KOPT-K1 (cell line): ENCODE results near the gene IER2.

Source experiments
- H3K27ac ChIP-seq: fragments of 200-600 bp; sonication (generic); 2 replicates; pipeline ENCODE4 v1.5.1; 2016; ENCODE audit warnings: antibody characterized with exemption, mild to moderate bottlenecking, low read depth, low read length; ENCODE audit not compliant: poor library complexity, severe bottlenecking
- H3K36me3 ChIP-seq: fragments of 200-600 bp; sonication (generic); 2 replicates; pipeline ENCODE4 v1.5.1; 2017; ENCODE audit warnings: antibody characterized with exemption, mild to moderate bottlenecking, low read length, moderate library complexity; ENCODE audit not compliant: insufficient read depth
- H3K9me3 ChIP-seq: fragments of 200-600 bp; sonication (generic); 2 replicates; pipeline ENCODE4 v1.5.1; 2017; ENCODE audit warnings: antibody characterized with exemption, low read length, mild to moderate bottlenecking; ENCODE audit not compliant: insufficient read depth, poor library complexity, severe bottlenecking

The IER2 gene

DNA sequence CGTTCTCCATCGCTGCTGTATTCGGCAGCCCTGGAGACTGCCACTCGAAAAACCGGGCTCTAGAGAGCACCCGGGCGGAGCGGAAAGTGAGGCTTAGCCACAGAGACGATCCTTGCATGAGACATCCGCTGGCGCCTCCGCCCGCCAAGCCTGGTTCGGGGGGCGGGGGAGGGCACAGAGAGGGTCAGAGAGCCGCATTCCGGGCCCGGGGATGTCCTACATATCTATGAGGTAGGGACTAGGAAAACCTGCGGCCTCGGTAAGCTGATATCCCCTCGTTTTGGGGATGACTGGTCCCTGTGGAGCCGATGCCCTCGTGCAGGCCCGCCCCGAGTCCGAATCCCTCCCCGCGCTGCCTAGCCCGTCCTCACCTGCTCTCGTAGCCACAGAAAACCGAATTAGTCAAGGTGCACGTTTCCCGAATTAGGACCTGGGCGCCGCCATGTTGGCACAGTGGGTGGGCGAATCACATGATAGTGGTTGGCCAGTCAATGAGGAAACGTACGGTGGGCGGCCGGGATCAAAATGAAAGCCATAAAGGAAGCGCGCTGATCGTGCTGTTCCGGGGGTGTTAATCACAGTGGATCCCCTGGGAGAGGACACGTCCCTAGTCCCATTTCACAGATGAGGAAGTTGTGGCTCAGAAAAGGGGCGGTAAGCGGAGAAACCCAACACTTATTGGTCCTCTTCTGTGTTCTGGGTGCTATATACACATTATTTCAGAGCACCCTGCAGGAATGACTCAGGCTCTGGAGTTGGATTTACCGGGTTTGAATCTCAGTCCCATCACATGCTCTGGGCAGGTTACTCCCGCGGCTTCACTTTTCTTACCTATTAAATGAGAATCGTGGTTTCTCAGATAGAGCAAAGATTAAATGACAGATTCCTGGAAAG lies 33.7 kb upstream of the IER2 start, which contains the start of gene TRMT1:
TRMT1 (minus strand) TSS at position 459 of the 894 bp plus-strand sequence; CDS start at position 118, 341 bp downstream.
- Histone ChIP-seq H3K36me3 (peaks cover 50% of the 10 kb centered on the region), H3K27ac (peak within 1 kb of the TSS; percentile 91), H3K9me3 (no peaks in the 10 kb centered on the region)

DNA sequence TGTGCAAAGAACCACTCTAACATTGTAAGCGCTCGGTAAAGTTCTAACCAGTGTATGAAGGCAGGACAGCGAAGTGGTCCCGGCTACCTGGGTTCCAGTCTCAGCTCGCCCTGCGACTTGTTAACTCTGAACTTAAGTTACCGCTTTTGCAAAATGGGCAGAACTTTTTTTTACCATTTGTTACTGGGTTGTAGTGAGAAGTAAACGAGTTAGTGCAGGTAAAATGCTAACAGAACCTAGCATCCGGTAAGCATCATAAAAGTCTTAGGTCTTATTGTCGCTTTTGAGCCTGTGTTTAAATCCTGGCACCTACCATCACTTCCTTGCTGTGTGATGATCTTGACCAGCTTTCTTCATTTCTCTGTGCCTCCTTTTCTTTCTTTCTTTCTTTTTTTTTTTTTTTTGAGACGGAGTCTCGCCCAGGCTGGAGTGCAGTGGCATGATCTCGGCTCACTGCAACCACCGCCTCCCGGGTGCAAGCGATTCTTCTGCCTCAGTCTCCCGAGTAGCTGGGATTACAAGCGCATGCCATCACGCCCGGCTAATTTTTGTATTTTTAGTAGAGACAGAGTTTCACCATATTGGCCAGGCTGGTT lies 32.9 kb upstream of the IER2 start:
- Histone ChIP-seq H3K9me3 (no peaks in the 10 kb centered on the region), H3K36me3 (peaks cover 52% of the 10 kb centered on the region), H3K27ac (peak overlapping the region; percentile 91)

DNA sequence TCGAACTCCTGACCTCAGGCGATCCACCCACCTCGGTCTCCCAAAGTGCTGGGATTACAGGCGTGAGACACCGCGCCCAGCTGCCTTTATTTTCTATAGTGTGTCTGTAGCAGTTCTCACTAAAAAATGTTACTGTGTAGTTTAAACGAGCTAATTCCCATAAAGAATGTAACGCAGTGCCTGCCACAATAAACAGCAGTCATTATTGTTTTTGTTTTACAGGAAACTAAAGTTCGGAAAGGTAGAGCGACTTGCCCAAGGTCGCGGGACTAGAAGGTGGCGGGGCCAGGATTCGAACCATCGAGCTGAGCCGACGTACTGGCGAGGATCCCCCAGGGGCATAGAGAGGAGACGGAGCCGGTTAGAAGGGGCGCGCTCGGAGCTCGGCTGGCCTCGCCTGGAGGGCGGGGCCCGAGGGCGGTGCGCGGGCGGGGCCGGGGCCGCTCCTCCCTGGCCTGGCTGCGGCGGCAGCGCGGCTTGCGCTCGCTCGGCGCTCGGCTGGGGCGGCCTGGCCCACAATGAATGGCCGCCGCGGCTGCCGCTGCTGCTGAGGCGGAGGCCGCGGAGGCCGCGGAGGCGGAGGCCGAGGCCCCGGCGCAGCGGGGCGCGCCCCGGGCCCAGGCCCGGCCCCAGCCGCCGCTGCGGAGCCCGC lies 32.3 kb upstream of the IER2 start, which contains the start of gene NACC1:
NACC1 (plus strand) TSS at position 493 of the 652 bp plus-strand sequence. CDS start 16,944 bp downstream, outside the sequence.
- Histone ChIP-seq H3K27ac (peak within 1 kb of the TSS; percentile 91), H3K9me3 (no peaks in the 10 kb centered on the region), H3K36me3 (peaks cover 52% of the 10 kb centered on the region)

DNA sequence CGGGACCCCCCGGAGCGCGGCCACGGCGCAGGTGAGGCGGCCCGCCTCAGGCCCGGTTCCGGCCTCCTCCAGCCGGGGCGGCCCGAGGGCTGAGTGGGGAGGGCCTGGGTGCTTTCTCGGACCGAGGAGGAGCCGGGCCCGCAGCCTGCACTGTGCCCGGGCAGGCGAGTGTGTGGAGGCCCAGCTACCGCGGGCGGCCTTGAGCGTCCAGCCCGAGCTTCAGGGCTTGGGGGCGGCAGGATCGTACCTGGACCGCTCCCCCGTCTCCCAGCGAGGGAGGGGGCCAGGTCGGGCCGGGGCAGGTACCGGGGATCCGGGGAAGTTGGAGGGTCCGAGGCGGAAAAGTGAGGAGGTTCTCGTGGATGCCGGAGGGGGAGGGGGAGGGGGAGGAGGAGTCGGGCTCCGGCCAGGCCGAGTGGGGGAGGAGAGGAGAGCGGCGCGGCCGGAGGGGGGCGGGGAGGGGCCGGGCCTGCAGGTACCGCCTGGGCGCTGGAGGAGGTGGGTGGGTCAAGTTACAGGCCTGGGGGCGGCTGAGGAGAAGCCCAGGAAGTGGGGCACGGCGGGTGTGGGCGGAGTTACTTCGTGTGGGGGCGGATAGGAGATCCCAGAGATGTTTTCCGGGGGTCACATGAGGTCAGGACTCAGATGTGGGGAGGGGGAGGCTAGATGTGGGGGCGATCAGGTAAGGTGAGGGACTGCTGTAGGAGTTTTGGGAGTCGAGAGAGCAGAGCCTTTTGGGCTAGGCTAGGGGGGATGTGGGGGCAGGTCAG lies 31.6 kb upstream of the IER2 start:
- peak overlapping the region; percentile 91 for H3K27ac ChIP-seq
- H3K9me3 ChIP-seq = no peaks in the 10 kb centered on the region
- peaks cover 52% of the 10 kb centered on the region for H3K36me3 ChIP-seq

DNA sequence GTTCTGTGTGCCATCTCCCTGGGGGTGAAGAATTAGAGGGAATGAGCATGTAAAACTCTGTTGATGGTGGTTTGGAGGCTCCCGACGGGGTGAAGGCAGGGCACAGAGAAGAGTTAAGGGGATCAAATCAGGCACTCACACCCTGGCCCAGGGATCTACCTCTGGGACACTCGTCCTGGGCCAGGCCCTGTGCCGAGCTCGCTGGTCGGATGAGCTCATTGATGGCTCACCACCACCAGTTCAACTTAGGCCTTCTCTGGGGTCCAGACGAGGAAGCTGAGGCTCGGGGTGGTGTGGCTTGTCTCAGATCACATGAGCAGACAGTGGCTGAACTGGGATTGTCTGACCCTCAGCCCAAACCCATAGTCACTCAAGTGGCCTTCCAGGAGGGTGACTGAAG lies 30.6 kb upstream of the IER2 start:
- Histone ChIP-seq H3K36me3 (peaks cover 52% of the 10 kb centered on the region), H3K27ac (peak overlapping the region; percentile 91), H3K9me3 (no peaks in the 10 kb centered on the region)

DNA sequence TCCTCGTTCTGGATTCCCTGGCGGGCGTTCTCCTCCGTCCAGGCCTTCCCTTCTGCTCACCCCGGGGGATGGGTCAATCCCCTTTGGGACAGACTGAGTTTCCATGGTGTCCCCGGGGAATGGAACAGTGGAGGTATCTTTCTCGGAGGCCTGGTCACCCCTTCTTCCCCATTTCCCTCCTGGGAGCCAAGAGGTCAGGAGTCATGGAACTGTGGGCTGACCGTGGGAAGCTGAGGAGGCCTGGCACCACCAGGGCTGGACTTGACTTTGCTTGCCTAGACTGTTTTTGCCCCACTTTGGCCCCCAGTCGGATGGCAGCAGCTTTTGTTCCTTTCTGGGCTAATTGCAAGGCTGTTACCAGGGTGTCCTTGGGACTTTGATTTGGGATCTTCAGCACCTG lies 30.2 kb upstream of the IER2 start:
- Histone ChIP-seq H3K27ac (no peak overlapping the region), H3K36me3 (peaks cover 52% of the 10 kb centered on the region), H3K9me3 (no peaks in the 10 kb centered on the region)

DNA sequence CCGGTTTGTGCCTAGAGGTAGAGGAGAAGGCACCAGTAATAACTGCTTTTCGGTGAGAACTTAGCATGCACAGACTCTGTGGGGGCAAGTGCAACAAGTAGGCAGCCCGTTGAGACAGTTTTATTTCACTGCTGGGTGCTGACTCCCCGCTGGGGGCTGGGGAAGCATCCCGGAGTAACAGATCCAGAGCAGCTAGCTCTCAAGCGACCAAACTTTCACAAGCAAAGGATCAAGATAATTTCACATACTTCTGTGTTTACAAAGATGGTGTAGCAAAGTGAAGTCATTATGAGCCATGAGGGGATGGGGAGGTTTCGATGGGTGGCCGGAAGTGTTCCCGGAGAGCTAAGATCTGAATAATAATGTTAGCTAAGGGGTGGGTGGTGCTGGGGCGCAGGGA lies 29.4 kb upstream of the IER2 start:
- Histone ChIP-seq H3K9me3 (no peaks in the 10 kb centered on the region), H3K36me3 (peaks cover 52% of the 10 kb centered on the region), H3K27ac (no peak overlapping the region)

DNA sequence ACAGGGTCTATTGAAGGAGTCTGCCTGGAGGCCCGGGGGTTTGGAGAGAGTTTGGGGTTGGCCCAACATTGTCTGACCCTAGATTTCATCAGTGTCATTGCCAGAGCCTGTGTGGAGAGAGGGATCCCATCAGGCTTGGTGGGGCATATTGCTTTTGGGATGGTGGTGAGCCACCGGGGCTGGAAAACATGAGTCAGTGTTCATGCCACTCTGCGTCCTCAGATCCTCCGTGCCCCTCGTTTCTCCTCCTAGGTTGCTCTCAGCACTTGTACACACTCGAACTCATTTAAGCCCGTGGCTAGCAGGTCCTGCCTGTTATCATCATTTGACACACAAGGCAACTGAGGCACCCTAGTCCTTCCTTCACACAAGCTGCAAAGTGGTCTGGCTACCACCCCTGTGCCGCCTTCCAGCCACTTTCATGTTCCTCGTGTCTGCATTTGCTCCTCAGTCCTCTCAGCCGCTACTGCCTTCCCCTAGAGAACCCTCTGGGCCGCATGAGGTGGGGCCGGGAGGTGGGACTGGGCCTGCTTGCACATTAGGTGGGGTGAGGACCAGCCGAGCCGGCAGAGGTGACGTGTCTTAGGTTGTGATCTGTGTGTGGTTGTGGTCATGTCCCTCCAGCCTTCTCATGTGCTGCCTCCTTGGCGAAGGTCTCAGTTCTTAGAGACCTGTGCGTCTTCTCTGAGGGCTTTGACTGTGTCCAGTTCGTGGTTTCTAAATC lies 28.5 kb upstream of the IER2 start:
- Histone ChIP-seq H3K36me3 (peaks cover 61% of the 10 kb centered on the region), H3K9me3 (no peaks in the 10 kb centered on the region), H3K27ac (no peak overlapping the region)

DNA sequence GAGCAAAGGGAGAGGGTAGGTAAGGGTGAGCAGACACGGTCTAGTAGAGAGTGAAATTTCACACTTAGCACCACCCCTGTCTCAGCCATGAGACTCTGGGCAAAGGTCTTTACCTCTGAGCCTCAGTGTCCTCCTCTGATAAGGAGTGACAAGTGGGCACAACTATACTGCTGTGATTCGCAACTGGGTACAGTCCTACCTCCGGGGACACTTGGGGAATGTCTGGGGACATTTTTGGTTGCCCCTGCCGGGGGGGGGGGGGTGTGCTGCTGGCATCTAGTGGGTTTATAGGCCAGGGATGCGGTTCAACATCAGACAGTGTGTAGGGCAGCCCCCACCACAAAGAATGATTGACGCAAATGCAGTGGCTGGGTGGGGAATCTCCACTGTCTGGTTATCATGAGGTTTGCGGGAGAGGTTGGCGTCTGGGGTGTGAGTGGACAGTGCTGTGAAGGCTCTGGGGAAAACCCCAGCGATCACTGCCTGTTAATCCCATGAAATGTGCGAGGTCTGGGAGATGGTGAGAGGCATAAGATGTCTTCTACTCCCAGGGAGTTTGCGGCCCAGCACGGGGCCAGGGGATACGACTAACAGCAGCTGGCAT lies 27.8 kb upstream of the IER2 start:
- Histone ChIP-seq H3K36me3 (peaks cover 62% of the 10 kb centered on the region), H3K27ac (no peak overlapping the region), H3K9me3 (no peaks in the 10 kb centered on the region)

DNA sequence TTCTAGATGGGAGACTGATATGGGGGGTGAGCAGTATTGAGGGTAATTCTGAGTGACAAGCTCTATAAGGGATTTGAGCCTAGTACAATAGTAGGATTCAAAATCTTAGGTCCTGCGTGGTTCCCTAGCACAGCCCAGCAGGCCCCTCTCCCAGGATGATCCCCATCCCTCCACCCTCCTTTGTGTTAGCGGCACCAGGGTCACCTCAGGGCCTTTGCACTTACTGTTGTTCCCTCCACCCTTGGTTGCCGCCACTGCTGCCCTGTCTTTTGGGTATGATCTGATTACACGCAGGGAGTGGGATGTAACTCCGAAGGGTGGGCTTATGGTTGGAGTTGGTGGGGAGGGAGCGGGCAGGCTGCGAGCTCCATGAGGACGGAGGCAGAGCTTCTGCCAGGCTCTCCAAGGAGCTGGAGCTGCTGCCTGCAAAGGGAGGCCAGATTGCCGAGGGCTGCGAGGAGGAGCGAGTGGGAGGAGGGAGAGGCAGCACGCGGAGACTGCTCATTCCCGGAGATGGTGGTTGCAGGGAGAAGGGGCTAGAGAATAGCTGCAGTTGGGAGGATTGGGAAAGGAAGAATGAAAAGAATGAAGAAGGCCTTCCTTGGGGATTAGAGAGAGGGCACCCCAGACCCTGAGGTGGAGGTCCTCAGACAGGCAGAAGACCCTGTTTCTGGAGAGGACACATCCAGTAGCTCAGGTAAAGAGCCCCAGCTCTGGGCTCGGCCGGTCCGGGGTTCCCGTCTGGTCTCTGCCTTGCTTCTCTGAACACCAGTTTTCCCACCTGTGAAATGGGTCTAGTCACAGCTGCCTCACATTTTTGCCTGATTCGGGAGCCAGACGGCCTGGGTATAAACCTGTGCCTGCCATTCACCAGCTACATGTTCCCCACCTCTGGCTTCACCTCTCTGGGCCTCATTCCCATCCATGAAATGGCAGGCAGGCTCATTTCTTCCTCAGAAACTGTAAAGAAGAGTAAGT lies 26.9 kb upstream of the IER2 start:
- Histone ChIP-seq H3K36me3 (peaks cover 65% of the 10 kb centered on the region), H3K27ac (no peak overlapping the region), H3K9me3 (no peaks in the 10 kb centered on the region)

DNA sequence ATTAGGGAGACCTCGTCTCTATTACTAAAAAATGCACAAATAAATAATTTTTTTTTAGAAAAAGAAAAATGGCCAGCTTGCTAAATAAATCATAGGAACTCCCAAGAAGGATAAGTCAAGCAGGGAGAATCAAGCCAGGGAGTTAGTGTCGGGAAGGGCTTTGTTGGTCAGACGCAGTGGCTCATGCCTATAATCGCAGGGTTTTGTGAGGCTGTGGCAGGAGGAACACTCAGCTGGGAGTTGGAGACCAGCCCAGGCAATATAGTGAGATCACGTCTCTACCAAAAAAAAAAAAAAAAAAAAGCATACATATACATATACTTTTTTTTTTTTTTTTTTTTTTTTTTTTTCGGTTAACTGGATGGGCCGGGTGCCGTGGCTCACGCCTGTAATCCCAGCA lies 23.2 kb upstream of the IER2 start:
- H3K9me3 ChIP-seq = no peaks in the 10 kb centered on the region
- H3K27ac ChIP-seq = no peak overlapping the region
- peaks cover 55% of the 10 kb centered on the region for H3K36me3 ChIP-seq

DNA sequence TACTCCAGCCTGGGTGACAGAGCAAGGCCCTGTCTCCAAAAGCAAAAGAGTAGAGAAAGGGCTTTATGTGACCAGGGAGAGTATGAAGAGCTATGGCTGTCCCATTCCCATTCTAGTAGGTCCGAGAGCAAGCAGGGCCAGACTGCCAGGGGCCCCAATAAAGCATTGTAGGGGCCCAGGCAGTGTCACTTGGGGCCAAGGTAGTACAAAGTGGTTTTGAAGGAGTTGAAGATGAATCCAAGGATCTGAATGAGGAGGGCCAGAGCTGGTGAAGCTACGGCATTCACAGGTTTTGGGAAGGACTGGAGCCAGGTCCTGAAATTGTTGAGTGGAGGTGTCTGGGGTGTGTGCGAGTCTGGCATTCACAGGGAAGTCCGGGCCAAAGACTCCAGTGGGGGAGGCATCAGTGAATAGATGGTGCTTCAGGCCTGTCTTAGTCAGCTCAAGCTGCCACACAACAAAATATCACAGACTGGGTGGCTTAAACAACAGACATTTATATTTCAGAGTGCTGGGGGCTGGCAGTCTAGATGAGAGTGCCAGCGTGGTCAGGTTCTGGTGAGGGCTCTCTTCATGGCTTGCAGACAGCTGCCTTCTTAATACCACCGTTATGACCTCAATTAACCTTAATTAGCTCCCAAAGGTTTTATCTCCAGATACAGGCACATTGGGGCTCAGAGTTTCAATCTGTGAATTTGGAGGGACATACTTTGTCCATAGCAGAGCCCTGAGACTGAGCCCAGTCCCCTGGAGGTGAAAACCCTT lies 22.2 kb upstream of the IER2 start:
- no peaks in the 10 kb centered on the region for H3K9me3 ChIP-seq
- H3K36me3 ChIP-seq = peaks cover 55% of the 10 kb centered on the region
- no peak overlapping the region for H3K27ac ChIP-seq
